GM04504 (cell line): ENCODE results near the gene KRTAP5-5.
"Not testable (repeated sequence)": the region's sequence is repeated elsewhere in the genome, so short reads cannot be mapped to it uniquely, and the experiment has no call there.

ENCODE experiments used
- DNase-seq: peaks from one replicate; pipeline ENCODE4 v3.0.0-alpha.2; 2012; ENCODE audit warnings: low read depth

Gene KRTAP5-5

GRCh38 chr11:1629326-1630185 lies at the start of gene KRTAP5-5:
Gene KRTAP5-5 (plus strand): TSS chr11:1629775. CDS start chr11:1629841, 66 bp downstream.
- no peak for DNase-seq

- no peak for DNase-seq
Observed at GRCh38 chr11:1581976-1582375, 47.6 kb upstream of the KRTAP5-5 start.

DNA sequence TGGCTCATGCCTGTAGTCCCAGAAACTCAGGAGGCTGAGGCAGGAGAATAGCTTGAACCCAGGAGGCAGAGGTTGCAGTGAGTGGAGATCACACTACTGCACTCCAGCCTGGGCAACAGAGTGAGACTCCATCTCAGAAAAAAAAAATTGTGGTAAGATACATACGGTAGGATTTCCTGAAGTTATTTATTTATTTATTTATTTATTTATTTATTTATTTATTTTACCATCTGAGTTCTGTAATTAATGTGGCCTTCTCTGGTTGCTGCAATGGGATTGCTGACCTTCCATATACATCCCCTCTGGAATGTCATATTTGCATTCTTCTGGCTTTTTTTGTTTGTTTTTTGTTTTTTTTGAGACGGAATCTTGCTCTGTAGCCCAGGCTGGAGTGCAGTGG lies 46.7 kb upstream of the KRTAP5-5 start:
- not testable (repeated sequence) for DNase-seq

DNA sequence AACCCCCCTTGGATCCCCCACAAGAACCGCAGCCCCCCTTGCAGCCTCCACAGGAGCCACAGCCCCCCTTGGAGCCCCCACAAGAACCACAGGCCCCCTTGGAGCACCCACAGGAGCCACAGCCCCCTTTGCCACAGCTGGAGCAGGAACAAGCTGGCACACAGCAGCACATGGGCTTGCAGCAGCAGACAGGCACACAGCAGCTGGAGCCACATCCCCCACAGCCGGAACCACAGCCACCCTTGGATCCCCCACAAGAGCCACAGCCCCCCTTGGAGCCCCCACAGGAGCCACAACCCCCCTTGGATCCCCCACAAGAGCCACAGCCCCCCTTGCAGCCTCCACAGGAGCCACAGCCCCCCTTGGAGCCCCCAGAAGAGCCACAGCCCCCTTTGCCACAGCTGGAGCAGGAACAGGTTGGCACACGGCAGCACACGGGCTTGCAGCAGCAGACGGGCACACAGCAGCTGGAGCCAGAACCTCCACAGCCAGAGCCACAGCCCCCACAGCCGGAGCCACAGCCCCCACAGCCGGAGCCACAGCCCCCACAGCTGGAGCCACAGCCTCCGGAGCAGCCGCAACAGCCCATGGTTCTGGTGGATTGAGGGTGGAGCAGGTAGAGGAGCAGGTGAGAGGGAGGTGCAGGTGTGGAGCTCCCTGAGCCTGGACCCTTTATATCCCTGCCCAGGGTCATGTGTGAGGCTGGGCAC lies 44.8 kb upstream of the KRTAP5-5 start, which contains the start of gene KRTAP5-1:
KRTAP5-1 (minus strand) TSS at position 623 of the 710 bp plus-strand sequence; CDS start at position 589, 34 bp downstream.
- DNase-seq = not testable (repeated sequence)

GRCh38 chr11:1586699-1587098 lies 42.9 kb upstream of the KRTAP5-5 start:
- DNase-seq = no peak

GRCh38 chr11:1589191-1589963 lies 40.2 kb upstream of the KRTAP5-5 start:
- DNase-seq = not testable (repeated sequence)

DNA sequence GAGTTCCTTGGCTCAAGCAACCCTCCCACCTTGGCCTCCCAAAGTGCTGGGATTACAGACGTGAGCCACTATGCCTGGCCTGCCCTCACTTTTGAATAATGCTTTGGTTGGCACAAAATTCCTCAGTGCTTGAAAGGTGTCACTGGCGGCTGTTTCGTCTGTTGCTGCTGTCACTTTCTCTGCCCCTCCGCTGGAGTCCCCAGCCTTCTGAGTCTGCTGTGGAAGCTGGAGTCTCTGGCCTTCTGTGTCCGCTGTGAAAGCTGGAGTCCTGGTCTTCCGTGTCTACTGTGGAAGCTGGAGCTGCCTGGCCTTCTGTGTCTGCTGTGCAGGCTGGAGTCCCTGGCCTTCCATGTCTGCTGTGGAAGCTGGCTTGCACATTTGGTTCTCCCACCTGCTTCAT lies 39.6 kb upstream of the KRTAP5-5 start:
- DNase-seq = no peak

- no peak for DNase-seq
Observed at GRCh38 chr11:1592628-1593027, 36.9 kb upstream of the KRTAP5-5 start.

DNA sequence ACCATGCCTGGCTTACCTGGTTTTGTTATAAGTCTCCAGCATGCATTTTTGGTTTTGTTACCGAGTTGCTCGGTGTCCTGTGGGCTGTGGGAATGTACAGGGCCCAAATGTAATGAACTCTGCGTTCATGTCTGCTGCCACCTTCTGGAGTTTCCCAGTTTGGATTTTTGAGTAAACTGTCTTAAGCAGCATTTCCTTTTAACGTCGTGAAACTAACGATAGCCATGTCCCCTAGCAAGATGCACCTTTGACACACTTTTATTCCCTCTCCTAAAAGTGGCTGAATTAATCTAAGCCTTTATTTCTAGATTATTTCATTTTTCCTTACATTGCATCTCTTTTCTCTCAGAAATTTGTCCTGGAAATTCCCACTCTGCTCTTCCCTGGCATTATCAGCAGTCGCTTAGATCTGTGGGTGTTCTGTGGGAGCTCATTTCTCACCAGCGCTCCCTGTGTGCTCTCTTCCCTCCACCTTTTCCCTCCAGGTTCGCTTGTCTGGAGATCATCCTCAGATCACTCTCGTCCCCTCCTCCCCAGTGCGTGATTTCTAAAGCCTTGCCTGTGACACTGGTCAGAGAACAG lies 33.5 kb upstream of the KRTAP5-5 start:
- DNase-seq = not testable (repeated sequence)

DNA sequence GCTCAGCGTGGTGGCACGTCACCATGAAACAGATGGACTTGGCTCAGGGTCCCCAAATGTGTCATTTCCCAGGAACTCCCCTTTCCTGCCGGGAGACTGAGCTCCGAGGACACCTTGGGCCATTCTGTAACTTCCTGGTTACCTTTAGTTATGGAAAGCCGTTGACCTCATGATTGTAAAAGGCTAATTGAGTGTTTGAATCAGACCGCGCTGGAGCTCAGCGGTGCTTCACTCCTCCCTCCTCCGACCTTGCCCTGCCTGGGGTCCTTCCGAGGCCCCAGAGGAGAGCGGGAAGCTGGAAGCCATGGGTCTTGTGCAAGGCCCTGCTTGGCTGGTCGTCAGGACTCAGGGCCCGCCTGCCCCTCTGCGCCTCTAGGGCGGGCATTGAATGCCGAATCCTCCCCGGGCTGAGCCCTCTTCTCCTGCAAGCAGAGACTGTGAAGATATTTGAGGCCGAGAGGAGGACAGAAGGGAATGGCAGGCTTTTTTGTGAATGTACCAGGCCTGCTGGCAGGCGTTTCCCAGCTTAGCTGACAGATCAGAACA lies 32.9 kb upstream of the KRTAP5-5 start:
- not testable (repeated sequence) for DNase-seq

DNA sequence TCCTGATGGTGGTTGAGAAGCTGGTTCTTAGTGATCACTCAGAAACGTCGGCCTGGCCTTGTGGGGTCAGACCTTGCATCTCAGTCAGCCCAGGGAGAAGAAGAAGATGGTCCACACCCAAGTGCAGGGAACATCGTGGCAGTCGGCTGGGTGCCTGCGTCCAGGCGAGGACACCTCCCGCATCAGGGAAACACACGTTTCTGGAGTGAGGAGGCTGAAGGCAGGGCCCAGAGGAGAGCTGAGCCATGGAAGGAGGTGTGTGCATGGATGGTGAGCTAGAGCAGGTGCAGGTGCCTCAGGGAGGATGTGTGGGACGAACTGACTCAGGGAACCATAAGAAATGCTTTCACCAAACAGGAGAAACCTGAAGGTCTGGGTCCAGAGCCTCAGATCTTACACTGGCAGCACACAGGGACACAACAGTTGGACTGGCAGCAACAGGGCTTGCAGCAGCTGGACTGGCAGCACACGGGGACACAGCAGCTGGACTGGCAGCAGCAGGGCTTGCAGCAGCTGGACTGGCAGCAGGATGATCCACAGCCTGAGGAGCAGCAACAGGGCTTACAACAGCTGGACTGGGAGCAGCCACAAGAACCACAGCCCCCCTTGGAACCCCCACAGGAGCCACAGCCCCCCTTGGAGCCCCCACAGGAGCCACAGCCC lies 32.1 kb upstream of the KRTAP5-5 start:
- DNase-seq = no peak

DNA sequence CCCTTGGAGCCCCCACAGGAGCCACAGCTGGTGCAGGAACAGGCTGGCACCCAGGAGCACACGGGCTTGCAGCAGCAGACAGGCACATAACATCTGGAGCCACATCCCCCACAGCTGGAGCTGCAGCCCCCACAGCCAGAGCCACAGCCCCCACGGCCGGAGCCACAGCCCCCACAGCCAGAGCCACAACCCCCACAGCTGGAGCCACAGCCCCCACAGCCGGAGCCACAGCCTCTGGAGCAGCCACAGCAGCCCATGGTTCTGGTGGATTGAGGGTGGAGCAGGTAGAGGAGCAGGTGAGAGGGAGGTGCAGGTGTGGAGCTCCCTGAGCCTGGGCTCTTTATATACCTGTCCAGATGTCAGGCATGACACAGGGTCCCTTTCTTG lies 31.6 kb upstream of the KRTAP5-5 start, which contains the start of gene KRTAP5-2:
KRTAP5-2 (minus strand) TSS at position 301 of the 387 bp plus-strand sequence; CDS start at position 257, 44 bp downstream.
- DNase-seq = no peak

DNA sequence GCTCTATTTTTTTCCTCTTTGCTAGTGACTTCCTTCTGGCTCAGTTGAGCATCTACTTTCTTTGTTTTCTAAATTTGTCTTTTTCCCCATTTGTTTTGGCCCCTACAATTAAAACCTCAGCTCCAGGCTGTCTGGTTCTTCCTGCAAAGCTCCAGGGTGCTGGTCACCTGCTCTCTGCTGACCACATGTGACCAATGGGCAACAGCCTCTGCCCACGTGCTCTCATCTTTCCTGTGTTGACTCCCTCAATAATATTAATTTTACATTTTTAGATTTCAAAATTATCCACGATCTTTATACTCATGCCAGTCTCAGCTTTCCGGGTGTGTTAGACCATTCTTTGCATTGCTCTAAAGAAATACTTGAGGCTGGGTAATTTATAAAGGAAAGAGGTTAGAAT lies 31.2 kb upstream of the KRTAP5-5 start:
- DNase-seq = not testable (repeated sequence)

- no peak for DNase-seq
Observed at GRCh38 chr11:1598816-1599215, 30.8 kb upstream of the KRTAP5-5 start.

DNA sequence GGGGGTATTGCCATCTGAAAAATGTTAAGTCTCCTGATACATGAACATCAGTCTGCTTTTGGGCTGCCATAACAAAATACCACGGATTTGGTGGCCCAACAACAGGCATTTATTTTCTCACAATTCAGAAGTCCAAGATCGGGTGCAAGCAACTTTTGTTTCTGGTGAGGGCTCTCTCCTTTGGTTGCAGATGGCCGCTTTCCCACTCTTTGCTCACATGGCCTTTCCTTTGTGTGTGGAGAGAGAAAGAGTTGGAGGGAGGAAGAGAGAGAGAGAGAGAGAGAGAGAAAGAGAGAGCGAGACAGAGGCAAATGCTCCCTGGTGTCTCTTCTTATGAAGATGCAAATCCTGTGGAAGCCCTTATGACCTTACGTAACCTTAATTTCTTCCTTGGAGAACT lies 28.9 kb upstream of the KRTAP5-5 start:
- DNase-seq = no peak

DNA sequence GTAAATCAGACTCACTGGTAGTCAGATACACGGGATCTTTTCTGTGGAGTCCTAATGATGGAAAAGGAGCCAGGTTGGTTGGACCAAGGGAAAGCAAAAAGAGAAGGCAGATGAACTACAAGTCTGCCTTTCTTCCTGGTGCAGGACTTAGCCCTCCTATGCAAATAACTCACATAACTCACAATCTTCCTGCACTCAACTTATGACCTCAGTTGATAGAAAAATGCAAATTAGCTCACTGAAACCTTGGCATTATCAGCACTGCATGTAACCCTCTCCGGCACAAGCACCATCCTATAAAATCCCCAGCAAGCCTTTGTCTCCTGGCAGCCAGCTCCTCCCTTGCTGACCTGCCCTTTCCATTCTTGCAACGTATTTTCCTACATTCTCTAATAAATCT lies 27.9 kb upstream of the KRTAP5-5 start:
- not testable (repeated sequence) for DNase-seq

DNA sequence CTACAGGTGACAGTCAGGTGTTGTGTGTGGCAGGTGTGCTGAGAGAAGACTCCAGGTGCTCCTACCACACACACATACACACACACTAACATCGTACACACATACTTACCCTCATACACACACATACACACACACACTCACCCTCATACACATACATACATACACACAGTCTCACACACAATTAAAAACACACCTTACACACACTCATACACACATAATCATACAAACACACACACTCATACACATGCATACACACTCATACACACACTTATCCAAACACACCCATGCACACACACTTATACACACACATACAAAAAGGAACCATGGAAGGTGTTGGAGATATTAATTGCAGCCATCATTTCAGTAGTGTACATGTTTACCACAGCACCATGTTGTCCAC lies 25.9 kb upstream of the KRTAP5-5 start:
- DNase-seq = no peak

DNA sequence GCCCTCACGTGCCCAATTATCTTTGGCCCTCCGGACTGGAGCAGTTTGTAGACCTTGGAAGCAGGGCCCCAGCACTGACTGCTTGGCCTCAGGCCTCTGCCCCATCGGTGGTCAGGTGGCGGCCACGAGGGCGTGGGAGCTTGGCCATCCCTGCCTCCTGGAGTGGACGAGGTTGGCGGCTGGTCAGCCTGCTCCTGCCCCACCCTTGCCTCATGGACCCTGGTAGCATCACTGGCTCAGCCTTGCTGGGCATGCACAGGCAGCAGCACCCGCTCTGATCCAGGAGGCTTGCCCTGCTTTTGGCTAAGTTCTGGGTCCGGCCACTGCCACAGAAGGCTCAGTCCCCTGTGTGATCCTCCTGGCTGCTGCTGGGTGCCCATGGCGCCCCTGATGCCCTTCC lies 25.4 kb upstream of the KRTAP5-5 start:
- no peak for DNase-seq

- no peak for DNase-seq
Observed at GRCh38 chr11:1604711-1605110, 24.9 kb upstream of the KRTAP5-5 start.

DNA sequence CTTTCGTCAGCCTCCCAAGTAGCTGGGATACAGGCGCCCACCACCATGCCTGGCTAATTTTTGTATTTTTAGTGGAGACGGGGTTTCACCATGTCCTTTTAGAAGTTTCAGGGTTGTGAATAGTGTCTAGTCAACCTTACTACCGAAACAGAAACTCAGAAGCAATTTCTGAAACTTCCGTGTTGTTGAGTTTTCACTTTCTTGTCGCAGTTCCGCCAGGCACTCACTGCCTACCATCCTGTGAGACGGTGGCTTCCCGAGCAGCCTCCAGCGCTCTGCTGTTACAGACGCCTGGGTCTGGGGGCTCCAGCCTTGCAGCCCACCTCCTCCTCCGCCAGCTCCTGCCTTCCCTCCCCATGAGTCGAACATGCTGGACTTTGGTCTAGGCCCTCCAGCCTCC lies 23.7 kb upstream of the KRTAP5-5 start:
- DNase-seq = not testable (repeated sequence)
